HepG2 (cell line): ENCODE measurements around the gene USF1. TPM values are rescaled to one million over a fixed set of nuclear protein-coding genes. Genes with fewer than 3 reads are reported as not detected.
A peak's percentile ranks its signal among the peaks of the same experiment; 100 is the strongest.

ENCODE experiments used
- GABPA ChIP-seq, 2 experiments: IDR thresholded peaks; 2 replicates each; pipeline ENCODE4 v1.6.1; 2011 to 2016; ENCODE audit warnings: low read depth in 2 of 2, low read length in 1 of 2, missing biosample characterization in 1 of 2, missing genetic modification characterization in 1 of 2
- GATAD1 ChIP-seq: IDR thresholded peaks from 2 replicates; pipeline ENCODE4 v1.6.1; 2016; ENCODE audit warnings: missing genetic modification reagents, missing compliant biosample characterization
- JUNB ChIP-seq: sonication (generic); formaldehyde crosslinking; IDR thresholded peaks from 2 replicates; pipeline ENCODE4 v1.8.0; 2022; ENCODE audit warnings: missing genetic modification reagents, mild to moderate bottlenecking, borderline replicate concordance
- KMT2B ChIP-seq: IDR thresholded peaks from 2 replicates; pipeline ENCODE4 v1.6.1; 2016; ENCODE audit warnings: missing genetic modification reagents, missing compliant biosample characterization
- MED13 ChIP-seq: sonication (generic); formaldehyde crosslinking; IDR thresholded peaks from 2 replicates; pipeline ENCODE4 v1.5.0; 2020; ENCODE audit warnings: missing genetic modification reagents
- MXD4 ChIP-seq: IDR thresholded peaks from 2 replicates; pipeline ENCODE4 v1.6.1; 2016; ENCODE audit warnings: mild to moderate bottlenecking, missing biosample characterization, missing genetic modification reagents
- NFE2L2 ChIP-seq: fragments of 150-350 bp; IDR thresholded peaks from 2 replicates; pipeline ENCODE4 v1.6.1; 2014; ENCODE audit warnings: low read length
- POLR2AphosphoS5 ChIP-seq: IDR thresholded peaks from 2 replicates; pipeline ENCODE4 v1.6.1; 2012; ENCODE audit warnings: low read depth, low read length
- U2AF1 ChIP-seq: fragments of 200-400 bp; formaldehyde crosslinking; optimal IDR thresholded peaks from 2 replicates; pipeline ENCODE3; 2017; ENCODE audit warnings: mild to moderate bottlenecking, low read depth, low read length
- ZBTB20 ChIP-seq: sonication (generic); formaldehyde crosslinking; IDR thresholded peaks from 2 replicates; pipeline ENCODE4 v1.8.1; 2023; ENCODE audit warnings: missing genetic modification reagents, low read depth, mild to moderate bottlenecking, borderline replicate concordance
- ZC3H13 ChIP-seq: sonication (generic); formaldehyde crosslinking; IDR thresholded peaks from 2 replicates; pipeline ENCODE4 v1.8.1; 2023; ENCODE audit warnings: mild to moderate bottlenecking, missing genetic modification reagents, moderate library complexity
- ZMYM3 ChIP-seq: sonication (generic); formaldehyde crosslinking; IDR thresholded peaks from 2 replicates; pipeline ENCODE4 v1.5.1; 2020; ENCODE audit warnings: mild to moderate bottlenecking, missing genetic modification reagents
- ZNF235 ChIP-seq: sonication (generic); formaldehyde crosslinking; IDR thresholded peaks from 2 replicates; pipeline ENCODE4 v1.8.1; 2023; ENCODE audit warnings: mild to moderate bottlenecking, missing genetic modification reagents, borderline replicate concordance
- ZNF563 ChIP-seq: sonication (generic); formaldehyde crosslinking; IDR thresholded peaks from 2 replicates; pipeline ENCODE4 v1.8.0; 2022; ENCODE audit warnings: mild to moderate bottlenecking, moderate library complexity, missing genetic modification reagents
- ZNF569 ChIP-seq: sonication (generic); formaldehyde crosslinking; IDR thresholded peaks from 2 replicates; pipeline ENCODE4 v1.5.0; 2020; ENCODE audit warnings: mild to moderate bottlenecking, missing genetic modification reagents, moderate library complexity, borderline replicate concordance
- ZNF772 ChIP-seq: sonication (generic); formaldehyde crosslinking; IDR thresholded peaks from 2 replicates; pipeline ENCODE4 v1.5.0; 2020; ENCODE audit warnings: mild to moderate bottlenecking, missing genetic modification reagents
- polyA plus RNA-seq, 8 experiments: library from polyadenylated mRNA; depleted of rRNA in 3 of 8; stranded (reverse) in 7 of 8; unstranded in 1 of 8; fragments of >200 nt; fragmentation: Illumina TruSeq in 4 of 8; extraction: Trizol in 4 of 8; gene quantifications; 2 replicates each; pipeline versions ENCODE4 v1.2.1 to v1.2.3, GENCODE V29; 2011 to 2016; ENCODE audit warnings: low read depth in 4 of 8, missing spikeins in 1 of 8, mixed read lengths in 1 of 8; ENCODE audit not compliant: insufficient read depth in 1 of 8
- total RNA-seq, 5 experiments: library from RNA; depleted of rRNA; stranded (reverse); fragments of >200 nt; fragmentation: Illumina TruSeq; extraction: Trizol; gene quantifications; 2 replicates each; pipeline ENCODE4 v1.2.3, GENCODE V29; 2016; ENCODE audit warnings: low read depth in 1 of 5
- TF ChIP-seq, protein P1 (sequence below): IDR thresholded peaks from 2 replicates; pipeline ENCODE4 v1.6.1; 2016; ENCODE audit warnings: missing compliant biosample characterization, missing genetic modification reagents, borderline replicate concordance
- TF ChIP-seq, protein P2 (sequence below): sonication (generic); formaldehyde crosslinking; IDR thresholded peaks from one replicate; pipeline ENCODE4 v1.5.1; 2020; ENCODE audit warnings: mild to moderate bottlenecking, missing genetic modification reagents; ENCODE audit errors: not compliant biosample characterization
- TF ChIP-seq, protein P3 (sequence below): sonication (generic); formaldehyde crosslinking; conservative IDR thresholded peaks from 2 replicates; pipeline ENCODE4 v1.4.0; 2020; ENCODE audit warnings: missing genetic modification reagents

Gene USF1
- total and polyA plus RNA-seq, 2 of the 13 experiments (the other 11 are each of a cell fraction or from before 2014, with no cell fraction given), result 26.9 to 39.4 TPM

DNA sequence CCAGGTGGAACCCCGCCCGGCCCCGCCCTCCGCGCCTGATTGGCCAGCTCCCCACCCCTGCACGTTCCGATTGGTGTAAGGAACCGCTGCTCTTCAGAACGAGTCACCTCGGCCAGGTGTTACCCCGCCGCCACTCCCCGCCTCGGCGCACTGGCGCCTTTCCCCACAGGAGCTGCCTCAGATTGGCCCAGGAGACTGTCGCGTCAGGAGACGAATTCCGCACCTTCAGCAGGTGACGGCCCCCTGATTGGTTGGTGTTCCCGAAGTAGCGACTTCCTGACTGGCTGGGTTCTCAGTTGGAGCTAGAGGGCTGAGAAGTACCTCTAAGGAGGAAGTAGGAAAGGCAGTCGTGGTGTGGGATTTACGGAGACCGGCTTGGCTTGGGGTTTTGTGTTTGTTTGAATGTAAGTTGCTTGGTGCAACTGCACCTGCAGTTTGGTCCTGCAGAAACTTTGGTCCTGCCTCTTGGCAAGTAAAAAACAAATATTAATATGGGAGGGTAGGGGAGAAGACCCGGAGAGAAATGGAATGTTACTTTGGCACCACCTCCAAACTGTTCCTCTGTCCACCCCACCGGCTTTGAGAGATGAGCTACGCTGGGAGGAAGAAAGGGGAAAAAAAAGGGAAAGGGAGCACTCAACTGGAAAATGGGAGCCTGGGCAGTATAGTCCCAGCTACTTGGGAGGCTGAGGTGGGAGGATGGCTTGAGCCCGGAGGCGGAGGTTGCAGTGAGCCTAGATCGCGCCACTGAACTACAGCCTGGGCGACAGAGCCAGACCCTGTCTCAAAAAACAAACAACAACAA lies 24.4 kb downstream of the USF1 start (continued):
- TF ChIP-seq, protein P1, sequence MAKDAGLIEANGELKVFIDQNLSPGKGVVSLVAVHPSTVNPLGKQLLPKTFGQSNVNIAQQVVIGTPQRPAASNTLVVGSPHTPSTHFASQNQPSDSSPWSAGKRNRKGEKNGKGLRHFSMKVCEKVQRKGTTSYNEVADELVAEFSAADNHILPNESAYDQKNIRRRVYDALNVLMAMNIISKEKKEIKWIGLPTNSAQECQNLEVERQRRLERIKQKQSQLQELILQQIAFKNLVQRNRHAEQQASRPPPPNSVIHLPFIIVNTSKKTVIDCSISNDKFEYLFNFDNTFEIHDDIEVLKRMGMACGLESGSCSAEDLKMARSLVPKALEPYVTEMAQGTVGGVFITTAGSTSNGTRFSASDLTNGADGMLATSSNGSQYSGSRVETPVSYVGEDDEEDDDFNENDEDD (CRISPR knock-in tag), result peak; percentile 92
- TF ChIP-seq KMT2B (CRISPR knock-in tag) (0 out of 2 replicates have a peak, but pooled peaks have one; percentile 16), POLR2AphosphoS5 (peak; percentile 81), JUNB (CRISPR knock-in tag) (no peak; the same call in 1 of the 2 replicates), ZBTB20 (CRISPR knock-in tag) (peak; percentile 23; the same call in 1 of the 2 replicates), ZNF569 (CRISPR knock-in tag) (no peak), GABPA (IDR thresholded peaks at IDR 0.05; ENCODE audit: low read depth, low read length) (no peak), GABPA (CRISPR knock-in tag; IDR thresholded peaks at IDR 0.05; ENCODE audit: low read depth) (0 out of 2 replicates have a peak, but pooled peaks have one; percentile 29), NFE2L2 (no peak), U2AF1 (peak; percentile 38), ZNF235 (CRISPR knock-in tag) (no peak), GATAD1 (CRISPR knock-in tag) (peak; percentile 29; the same call in 1 of the 2 replicates), ZNF563 (CRISPR knock-in tag) (peak; percentile 68; the same call in 1 of the 2 replicates), ZNF772 (no peak), ZMYM3 (CRISPR knock-in tag) (peak; percentile 96), ZC3H13 (CRISPR knock-in tag) (0 out of 2 replicates have a peak, but pooled peaks have one; percentile 38), MXD4 (0 out of 2 replicates have a peak, but pooled peaks have one; percentile 40), MED13 (CRISPR knock-in tag) (no peak)
- TF ChIP-seq, protein P2, sequence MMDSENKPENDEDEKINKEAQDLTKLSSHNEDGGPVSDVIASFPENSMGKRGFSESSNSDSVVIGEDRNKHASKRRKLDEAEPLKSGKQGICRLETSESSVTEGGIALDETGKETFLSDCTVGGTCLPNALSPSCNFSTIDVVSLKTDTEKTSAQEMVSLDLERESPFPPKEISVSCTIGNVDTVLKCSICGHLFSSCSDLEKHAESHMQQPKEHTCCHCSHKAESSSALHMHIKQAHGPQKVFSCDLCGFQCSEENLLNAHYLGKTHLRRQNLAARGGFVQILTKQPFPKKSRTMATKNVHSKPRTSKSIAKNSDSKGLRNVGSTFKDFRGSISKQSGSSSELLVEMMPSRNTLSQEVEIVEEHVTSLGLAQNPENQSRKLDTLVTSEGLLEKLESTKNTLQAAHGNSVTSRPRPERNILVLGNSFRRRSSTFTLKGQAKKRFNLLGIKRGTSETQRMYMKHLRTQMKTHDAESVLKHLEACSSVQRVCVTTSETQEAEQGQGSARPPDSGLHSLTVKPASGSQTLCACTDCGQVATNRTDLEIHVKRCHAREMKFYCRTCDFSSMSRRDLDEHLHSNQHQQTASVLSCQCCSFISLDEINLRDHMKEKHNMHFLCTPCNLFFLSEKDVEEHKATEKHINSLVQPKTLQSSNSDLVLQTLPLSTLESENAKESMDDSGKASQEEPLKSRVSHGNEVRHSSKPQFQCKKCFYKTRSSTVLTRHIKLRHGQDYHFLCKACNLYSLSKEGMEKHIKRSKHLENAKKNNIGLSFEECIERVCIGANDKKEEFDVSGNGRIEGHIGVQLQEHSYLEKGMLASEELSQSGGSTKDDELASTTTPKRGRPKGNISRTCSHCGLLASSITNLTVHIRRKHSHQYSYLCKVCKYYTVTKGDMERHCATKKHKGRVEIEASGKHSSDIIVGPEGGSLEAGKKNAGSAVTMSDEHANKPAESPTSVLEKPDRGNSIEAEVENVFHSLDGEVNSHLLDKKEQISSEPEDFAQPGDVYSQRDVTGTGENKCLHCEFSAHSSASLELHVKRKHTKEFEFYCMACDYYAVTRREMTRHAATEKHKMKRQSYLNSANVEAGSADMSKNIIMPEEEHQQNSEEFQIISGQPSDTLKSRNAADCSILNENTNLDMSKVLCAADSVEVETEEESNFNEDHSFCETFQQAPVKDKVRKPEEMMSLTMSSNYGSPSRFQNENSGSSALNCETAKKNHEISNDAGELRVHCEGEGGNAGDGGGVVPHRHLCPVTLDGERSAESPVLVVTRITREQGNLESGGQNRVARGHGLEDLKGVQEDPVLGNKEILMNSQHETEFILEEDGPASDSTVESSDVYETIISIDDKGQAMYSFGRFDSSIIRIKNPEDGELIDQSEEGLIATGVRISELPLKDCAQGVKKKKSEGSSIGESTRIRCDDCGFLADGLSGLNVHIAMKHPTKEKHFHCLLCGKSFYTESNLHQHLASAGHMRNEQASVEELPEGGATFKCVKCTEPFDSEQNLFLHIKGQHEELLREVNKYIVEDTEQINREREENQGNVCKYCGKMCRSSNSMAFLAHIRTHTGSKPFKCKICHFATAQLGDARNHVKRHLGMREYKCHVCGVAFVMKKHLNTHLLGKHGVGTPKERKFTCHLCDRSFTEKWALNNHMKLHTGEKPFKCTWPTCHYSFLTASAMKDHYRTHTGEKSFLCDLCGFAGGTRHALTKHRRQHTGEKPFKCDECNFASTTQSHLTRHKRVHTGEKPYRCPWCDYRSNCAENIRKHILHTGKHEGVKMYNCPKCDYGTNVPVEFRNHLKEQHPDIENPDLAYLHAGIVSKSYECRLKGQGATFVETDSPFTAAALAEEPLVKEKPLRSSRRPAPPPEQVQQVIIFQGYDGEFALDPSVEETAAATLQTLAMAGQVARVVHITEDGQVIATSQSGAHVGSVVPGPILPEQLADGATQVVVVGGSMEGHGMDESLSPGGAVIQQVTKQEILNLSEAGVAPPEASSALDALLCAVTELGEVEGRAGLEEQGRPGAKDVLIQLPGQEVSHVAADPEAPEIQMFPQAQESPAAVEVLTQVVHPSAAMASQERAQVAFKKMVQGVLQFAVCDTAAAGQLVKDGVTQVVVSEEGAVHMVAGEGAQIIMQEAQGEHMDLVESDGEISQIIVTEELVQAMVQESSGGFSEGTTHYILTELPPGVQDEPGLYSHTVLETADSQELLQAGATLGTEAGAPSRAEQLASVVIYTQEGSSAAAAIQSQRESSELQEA, result peak; percentile 21
- TF ChIP-seq, protein P3, sequence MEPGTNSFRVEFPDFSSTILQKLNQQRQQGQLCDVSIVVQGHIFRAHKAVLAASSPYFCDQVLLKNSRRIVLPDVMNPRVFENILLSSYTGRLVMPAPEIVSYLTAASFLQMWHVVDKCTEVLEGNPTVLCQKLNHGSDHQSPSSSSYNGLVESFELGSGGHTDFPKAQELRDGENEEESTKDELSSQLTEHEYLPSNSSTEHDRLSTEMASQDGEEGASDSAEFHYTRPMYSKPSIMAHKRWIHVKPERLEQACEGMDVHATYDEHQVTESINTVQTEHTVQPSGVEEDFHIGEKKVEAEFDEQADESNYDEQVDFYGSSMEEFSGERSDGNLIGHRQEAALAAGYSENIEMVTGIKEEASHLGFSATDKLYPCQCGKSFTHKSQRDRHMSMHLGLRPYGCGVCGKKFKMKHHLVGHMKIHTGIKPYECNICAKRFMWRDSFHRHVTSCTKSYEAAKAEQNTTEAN (CRISPR knock-in tag), result peak; percentile 70
